Activated naive CD8-positive, alpha-beta T cell (primary cell): ENCODE data around the gene TVP23B.
A peak's percentile ranks its signal among the peaks of the same experiment; 100 is the strongest.
"Not testable (repeated sequence)": the region's sequence is repeated elsewhere in the genome, so short reads cannot be mapped to it uniquely, and the experiment has no call there.

Experiments used
- H3K27ac Mint-ChIP-seq: one replicate; pipeline ENCODE4 v1.8.0; 2021; ENCODE audit warnings: mixed read lengths
- H3K27me3 Mint-ChIP-seq: one replicate; pipeline ENCODE4 v1.8.0; 2021; ENCODE audit warnings: mixed read lengths
- H3K36me3 Mint-ChIP-seq: one replicate; pipeline ENCODE4 v1.8.0; 2021; ENCODE audit warnings: mixed read lengths
- H3K4me1 Mint-ChIP-seq: one replicate; pipeline ENCODE4 v1.8.0; 2021; ENCODE audit warnings: low read depth, mixed read lengths
- H3K4me3 Mint-ChIP-seq: one replicate; pipeline ENCODE4 v1.8.0; 2021; ENCODE audit warnings: mild to moderate bottlenecking, mixed read lengths
- H3K9me3 Mint-ChIP-seq: one replicate; pipeline ENCODE4 v1.8.0; 2021; ENCODE audit warnings: low read depth, mixed read lengths

The TVP23B gene

DNA sequence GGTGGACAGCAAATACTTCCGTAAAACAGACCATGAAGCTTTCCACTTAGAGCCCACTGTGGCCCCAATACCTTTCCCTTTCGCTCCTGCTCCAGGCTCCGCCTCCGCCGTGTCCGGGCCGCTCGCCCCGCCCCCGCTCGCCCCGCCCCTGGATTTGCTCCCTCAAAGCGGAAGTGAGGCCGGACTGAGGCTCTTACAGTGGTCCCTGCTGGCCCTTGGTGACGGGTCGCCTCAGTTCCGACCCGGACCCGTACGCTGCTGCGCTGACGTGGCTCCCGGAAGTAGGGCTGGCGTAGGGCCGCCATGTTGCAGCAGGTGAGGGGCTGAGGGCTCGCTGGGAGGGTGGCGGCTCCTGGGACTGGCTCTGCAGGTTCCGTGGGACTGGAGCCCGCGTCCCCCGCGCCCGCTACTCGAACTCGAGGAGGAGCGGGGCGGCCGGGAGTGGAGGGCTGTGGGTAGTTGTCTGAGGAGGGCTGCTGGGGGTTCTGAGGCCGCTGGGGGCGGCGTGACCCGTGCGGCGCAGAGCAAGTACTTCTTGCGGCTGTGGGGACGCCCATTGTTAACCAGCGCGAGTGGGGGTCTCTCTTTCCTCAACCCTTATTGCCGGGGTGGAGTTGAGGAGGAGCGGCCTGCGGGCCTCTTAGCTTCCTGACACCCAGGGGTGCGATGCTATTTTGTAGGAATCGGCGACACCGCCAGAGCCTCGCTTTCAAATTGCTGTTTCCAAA lies at the start of gene TVP23B:
TVP23B (plus strand) TSS at position 193 of the 728 bp plus-strand sequence; CDS start at position 304, 111 bp downstream.
- Mint-ChIP-seq H3K4me3 (peak within 1 kb of the TSS; percentile 87), H3K4me1 (peaks cover 25% of the 10 kb centered on the region), H3K27ac (peak within 1 kb of the TSS; percentile 89)
- not testable (repeated sequence) for H3K9me3 Mint-ChIP-seq, H3K27me3 Mint-ChIP-seq, H3K36me3 Mint-ChIP-seq

DNA sequence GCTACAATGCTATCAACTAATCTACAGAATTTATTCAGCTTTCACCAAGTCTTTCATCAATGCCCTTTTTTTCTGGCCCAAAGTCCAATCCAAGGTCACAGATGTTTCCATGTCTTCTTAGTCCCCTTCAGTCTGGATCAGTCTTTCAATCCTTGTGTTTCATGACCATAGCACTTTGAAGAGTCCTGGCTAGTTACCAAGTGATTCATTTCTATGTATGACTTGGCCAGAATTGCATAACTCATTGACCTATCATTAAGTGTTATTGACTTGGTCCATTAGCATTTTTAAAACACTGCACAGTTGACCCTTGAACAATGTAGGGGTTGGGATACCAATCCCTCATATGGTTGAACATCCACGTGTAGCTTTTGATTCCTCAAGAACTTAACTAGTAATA lies 48.5 kb upstream of the TVP23B start:
- not testable (repeated sequence) for H3K4me1 Mint-ChIP-seq, H3K36me3 Mint-ChIP-seq, H3K4me3 Mint-ChIP-seq, H3K27me3 Mint-ChIP-seq, H3K27ac Mint-ChIP-seq, H3K9me3 Mint-ChIP-seq

DNA sequence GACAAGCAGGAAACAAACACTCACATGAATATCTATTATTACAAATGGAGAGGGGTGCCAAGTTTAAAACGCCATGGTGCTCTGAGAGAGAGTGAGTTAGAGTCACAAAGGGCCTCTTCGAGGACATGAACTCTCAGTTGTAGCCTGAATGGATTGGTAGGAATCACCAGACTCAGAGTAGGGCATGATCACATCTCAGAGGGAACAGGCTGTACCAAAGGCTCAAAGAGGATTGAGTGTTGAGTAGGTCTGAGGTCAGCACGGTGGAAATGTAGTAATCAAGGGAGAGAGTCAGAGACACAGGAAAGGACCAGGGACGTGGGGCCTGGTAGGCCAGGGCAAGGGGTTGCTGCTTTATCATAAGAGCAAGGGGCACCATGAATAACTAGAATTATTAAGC lies 47.6 kb upstream of the TVP23B start:
- H3K9me3 Mint-ChIP-seq, H3K36me3 Mint-ChIP-seq, H3K4me3 Mint-ChIP-seq, H3K27me3 Mint-ChIP-seq, H3K27ac Mint-ChIP-seq, H3K4me1 Mint-ChIP-seq: not testable (repeated sequence)

DNA sequence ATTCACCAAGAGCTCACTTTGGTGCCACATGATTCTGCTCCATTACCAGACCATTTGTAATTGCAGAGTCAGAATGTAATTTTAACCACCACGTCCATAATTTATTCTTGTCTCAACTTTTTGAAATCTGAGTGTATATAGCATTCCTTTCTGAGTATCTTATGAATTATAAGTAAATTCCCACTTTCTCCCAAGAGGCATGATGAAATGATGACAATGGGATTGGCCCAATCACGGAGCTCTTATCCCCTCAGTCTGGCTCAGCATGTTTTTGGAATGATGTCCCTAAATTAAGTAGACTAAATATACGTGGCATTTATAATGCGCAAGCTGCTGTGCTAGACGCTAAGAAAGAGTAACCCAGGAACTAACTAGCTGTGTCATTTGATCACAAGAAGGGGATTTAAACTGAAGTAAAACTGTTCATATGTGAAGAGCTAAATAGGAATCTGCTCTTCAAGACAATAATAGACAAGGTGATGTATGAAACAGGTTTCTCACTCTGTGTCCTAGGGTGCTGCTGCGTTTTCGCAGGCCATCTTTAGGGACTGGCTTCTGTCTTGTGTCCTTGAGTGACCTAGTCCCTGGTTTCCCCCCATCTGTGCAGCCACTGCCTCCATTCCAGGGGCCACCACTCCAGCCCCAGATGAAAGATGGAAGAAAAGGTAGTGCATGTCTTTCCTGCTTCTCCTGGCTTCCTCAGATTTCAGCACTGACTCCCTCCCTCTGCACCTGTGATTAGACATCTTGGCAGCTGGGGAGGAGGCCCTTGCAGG lies 41.2 kb upstream of the TVP23B start:
- not testable (repeated sequence) for H3K27me3 Mint-ChIP-seq, H3K4me1 Mint-ChIP-seq, H3K27ac Mint-ChIP-seq, H3K4me3 Mint-ChIP-seq, H3K36me3 Mint-ChIP-seq, H3K9me3 Mint-ChIP-seq

DNA sequence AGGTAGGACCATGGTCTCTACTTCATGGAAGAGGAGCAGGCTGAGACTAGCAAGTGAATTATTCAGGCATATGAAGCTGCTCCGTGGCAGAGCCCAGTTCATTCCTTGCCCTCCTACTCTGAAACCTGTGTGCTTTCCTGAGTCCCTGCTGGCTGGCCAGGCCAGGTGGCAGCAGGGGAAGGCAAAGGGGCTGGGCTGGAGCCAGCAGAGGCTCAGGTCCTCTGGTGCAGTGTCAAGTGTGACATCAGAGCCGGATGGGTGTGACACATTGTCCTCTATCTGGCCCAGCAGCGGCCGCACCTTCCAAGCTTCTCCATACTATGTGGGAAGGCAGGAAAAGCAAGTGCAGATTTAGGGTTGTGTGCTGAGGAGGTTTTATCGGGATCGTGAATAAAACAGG lies 39.8 kb upstream of the TVP23B start:
- not testable (repeated sequence) for H3K9me3 Mint-ChIP-seq, H3K36me3 Mint-ChIP-seq, H3K4me3 Mint-ChIP-seq, H3K4me1 Mint-ChIP-seq, H3K27ac Mint-ChIP-seq, H3K27me3 Mint-ChIP-seq

DNA sequence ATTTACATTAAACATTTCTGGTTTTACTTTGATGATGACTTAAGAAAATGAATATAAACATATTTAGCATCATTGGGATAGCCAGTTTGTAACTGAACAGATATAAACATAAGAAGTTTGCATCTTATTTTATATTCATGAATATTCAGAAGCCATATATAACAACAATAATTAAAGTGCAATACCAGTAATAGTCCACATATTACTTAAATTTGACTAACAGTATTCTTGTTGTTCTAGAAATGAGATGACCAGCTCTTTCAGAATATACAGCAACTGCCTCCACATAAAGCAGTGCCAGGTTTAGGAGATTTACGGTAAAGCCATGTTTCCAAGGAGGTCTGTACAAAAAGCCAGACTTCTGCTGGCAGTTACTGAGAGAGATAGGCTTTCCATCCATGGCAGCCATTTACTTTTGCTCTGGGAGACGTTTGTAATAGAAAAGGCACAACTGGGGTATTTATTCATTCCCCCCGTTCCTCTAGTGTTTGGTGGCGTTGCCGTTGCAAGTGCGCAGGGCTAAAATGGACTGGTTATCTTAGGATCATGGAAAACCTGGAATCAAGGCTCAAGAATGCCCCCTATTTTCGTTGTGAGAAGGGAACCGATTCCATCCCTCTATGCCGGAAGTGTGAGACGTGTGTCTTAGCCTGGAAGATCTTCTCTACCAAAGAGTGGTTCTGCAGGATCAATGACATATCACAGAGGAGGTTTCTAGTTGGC lies 37.1 kb upstream of the TVP23B start, which contains the start of gene FBXW10:
FBXW10 (plus strand) TSS at position 356 of the 723 bp plus-strand sequence; CDS start at position 547, 191 bp downstream.
- H3K27ac Mint-ChIP-seq, H3K4me1 Mint-ChIP-seq, H3K36me3 Mint-ChIP-seq, H3K9me3 Mint-ChIP-seq, H3K27me3 Mint-ChIP-seq, H3K4me3 Mint-ChIP-seq: not testable (repeated sequence)

DNA sequence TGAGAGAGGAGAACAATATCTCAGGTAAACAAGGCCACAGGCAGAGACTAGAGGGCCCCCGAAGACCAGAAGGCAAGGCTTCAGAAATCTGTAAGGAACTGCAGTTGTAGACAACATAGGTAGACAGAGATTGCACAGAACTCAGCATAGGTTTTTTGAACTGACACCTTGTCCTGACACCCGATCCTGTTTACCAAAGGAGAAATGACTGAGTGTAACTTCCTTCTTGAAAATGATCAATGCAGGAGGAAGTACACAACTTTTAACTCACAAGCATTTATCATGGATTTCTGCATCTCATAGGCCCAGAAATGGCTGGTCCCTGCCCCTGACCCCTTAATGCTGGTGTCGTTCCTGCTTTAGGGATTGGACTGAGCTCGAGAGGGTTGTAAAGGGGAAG lies 36.3 kb upstream of the TVP23B start:
- not testable (repeated sequence) for H3K4me3 Mint-ChIP-seq, H3K27ac Mint-ChIP-seq, H3K4me1 Mint-ChIP-seq, H3K9me3 Mint-ChIP-seq, H3K27me3 Mint-ChIP-seq, H3K36me3 Mint-ChIP-seq

DNA sequence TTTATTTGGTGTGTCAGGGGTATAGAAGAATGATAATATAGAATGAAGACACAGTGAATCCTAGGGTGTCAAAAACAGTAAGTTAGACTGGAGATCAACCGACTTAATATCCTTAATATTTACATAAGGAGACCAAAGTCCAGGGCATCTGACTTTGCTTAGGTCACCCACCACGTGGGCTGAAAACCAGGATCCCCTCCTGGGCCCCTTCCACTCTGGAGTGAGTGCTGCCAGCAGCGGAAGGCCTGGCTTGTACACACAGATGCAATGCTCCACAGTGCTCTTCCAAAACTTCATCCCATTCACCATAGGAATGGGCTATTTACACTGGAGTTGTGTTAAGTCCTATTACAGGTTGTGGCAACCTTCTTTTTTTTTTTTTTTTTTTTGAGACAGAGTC lies 34.4 kb upstream of the TVP23B start:
- not testable (repeated sequence) for H3K4me1 Mint-ChIP-seq, H3K9me3 Mint-ChIP-seq, H3K27me3 Mint-ChIP-seq, H3K36me3 Mint-ChIP-seq, H3K4me3 Mint-ChIP-seq, H3K27ac Mint-ChIP-seq

DNA sequence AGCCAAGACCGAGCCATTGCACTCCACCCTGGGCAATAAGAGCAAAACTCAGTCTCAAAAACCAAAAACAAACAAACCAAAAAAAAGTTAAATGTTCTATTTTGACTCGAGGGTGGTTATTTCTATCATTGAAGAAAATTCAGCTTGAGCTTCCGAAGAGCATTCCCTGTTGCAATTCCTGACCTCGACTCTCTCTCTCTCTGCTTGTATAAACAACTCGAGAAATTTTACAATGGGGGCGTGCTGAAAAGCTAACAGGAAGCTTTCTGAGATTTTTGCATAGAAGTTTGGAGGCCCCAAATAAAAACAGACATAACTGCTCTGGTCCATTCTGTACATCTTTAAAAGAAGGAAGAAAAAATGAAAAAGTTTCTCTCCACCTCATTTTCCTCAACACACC lies 33.5 kb upstream of the TVP23B start:
- H3K36me3 Mint-ChIP-seq, H3K27ac Mint-ChIP-seq, H3K9me3 Mint-ChIP-seq, H3K4me1 Mint-ChIP-seq, H3K27me3 Mint-ChIP-seq, H3K4me3 Mint-ChIP-seq: not testable (repeated sequence)

DNA sequence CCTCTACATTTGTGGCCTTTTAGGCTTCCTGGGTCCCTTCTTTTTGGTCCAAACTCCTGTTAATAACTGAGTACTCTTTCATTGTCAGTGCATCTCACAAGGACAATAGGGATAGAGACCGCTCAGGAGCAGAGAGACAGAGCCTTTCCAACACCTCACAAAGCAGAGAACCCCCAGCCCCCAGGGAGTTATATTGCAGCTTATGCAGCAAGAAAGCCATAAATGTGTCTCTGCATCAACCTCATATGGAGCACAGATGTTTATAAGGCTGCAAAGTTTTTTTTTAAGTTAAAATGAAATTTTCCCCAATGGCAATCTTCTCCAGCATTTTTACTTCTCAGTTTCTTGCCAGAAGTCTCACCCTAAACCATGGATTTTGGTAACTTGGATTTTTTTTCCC lies 30.7 kb upstream of the TVP23B start:
- not testable (repeated sequence) for H3K27ac Mint-ChIP-seq, H3K27me3 Mint-ChIP-seq, H3K4me3 Mint-ChIP-seq, H3K36me3 Mint-ChIP-seq, H3K4me1 Mint-ChIP-seq, H3K9me3 Mint-ChIP-seq

DNA sequence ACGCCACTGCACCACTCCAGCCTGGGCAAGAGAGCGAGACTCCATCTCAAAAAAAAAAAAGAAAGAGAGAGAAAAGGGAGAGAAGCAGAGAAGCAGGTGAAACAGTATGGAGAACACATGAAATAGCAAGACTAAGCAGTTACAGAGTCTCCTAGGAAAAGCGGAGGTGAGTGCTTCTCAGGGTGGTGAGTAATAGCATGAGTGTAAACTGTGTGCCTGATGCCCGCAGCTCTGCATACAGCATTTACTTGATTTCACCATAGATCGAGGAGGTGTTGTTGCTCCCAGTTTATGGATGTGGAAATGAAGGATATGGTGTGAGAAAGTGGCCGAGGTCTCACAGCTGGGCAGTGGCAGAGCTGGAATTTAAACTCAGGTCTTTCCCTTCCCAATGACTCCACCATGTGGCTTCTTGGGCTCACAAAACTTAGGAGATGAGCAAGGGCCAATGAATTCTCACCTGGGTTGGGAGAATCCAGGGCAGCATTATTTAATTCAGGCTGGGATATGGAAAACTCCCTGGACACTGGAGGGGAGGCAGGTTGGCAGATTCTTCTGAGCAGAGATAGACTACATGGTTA lies 27.1 kb upstream of the TVP23B start:
- H3K4me3 Mint-ChIP-seq, H3K36me3 Mint-ChIP-seq, H3K4me1 Mint-ChIP-seq: not testable (repeated sequence)

DNA sequence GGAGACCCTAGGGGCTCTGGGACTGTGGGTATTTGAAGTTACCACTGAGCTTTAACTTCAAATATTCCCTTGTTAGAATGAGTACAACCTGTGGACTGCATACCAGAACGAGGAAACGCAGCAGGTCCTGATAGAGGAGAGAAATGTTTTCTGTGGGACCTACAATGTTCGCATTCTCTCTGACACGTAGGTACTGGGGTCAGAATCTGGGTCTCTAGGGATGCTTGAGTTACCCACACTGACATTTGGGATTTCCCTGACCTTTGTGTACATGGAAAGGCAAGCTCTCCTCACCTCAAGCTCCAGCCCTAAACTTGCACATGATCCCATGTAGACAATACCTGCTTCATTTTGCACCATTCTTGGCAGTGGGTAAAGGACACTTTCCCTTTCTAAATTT lies 25.0 kb upstream of the TVP23B start:
- H3K27me3 Mint-ChIP-seq, H3K27ac Mint-ChIP-seq, H3K4me3 Mint-ChIP-seq: not testable (repeated sequence)

More for the DNA sequence above, 27.1 kb upstream of the TVP23B start:
- not testable (repeated sequence) for H3K9me3 Mint-ChIP-seq, H3K27ac Mint-ChIP-seq, H3K27me3 Mint-ChIP-seq

DNA sequence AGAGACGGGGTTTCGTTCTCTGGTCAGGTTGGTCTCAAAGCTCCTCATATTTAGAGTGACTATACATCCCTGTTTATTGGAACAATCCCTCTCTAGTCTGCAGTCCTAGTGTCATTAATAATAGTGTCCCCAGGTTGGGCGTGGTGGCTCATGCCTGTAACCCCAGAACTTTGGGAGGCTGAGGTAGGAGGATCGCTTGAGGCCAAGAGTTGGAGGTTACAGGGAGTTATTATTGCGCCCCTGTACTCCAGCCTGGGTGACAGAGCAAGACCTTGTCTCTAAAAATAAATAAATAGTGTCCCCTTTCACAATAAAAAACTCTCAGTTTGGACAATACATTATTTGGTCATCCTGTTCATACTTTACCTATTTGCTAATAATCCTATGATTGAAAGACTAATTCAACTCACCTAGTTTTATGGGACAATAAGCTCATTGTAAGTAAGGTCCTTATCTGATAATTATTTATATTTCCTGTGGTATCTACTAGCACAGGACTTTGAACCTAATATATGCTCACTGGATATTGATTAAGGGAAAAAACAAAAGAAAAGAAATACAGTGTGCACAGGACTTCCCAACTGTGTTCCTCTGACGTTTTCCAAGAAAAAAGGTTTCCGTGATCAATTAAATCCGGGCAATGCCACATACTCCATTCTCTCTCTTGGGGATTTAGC lies 23.5 kb upstream of the TVP23B start:
- not testable (repeated sequence) for H3K9me3 Mint-ChIP-seq, H3K4me3 Mint-ChIP-seq, H3K27ac Mint-ChIP-seq, H3K36me3 Mint-ChIP-seq, H3K4me1 Mint-ChIP-seq, H3K27me3 Mint-ChIP-seq

More for the DNA sequence above, 25.0 kb upstream of the TVP23B start:
- not testable (repeated sequence) for H3K36me3 Mint-ChIP-seq, H3K9me3 Mint-ChIP-seq, H3K4me1 Mint-ChIP-seq

DNA sequence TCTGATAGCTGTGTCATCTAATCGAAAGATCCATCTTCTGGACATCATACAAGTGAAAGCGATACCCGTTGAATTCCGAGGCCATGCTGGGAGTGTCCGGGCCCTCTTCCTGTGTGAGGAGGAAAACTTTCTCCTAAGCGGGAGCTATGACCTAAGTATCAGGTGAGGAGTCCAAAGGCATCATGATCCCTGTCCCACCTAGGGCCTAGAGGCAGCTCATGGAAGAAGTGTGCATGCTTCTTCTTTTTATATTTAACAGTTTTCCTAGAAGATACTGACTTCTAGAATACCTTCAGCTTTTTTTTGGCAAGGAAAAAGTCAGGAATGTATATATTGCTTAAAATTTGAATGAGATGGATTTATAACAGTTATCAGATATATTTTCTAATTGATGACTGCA lies 22.6 kb upstream of the TVP23B start:
- not testable (repeated sequence) for H3K27ac Mint-ChIP-seq, H3K4me3 Mint-ChIP-seq, H3K4me1 Mint-ChIP-seq, H3K9me3 Mint-ChIP-seq, H3K36me3 Mint-ChIP-seq, H3K27me3 Mint-ChIP-seq

DNA sequence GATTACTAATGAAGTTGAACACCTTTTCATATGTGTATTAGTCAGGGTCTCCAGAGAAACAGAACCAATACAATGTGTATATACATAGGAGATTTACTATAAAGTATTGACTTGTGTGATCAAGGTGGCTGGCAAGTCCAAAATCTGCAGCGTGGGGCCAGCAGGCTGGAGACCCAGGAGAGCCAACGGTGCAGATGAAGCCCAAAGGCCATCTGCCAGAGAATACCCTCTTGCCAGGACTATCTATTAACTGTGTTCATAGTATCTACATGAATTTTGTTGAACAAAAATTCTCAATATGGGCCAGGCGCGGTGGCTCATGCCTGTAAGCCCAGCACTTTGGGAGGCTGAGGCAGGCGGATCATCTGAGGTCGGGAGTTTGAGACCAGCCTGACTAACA lies 20.8 kb upstream of the TVP23B start:
- H3K36me3 Mint-ChIP-seq, H3K27me3 Mint-ChIP-seq, H3K4me1 Mint-ChIP-seq, H3K4me3 Mint-ChIP-seq, H3K27ac Mint-ChIP-seq, H3K9me3 Mint-ChIP-seq: not testable (repeated sequence)
